Pons (tissue), 1 donor: ENCODE data around the gene FCHO2.
"Not testable (repeated sequence)": the region's sequence is repeated elsewhere in the genome, so short reads cannot be mapped to it uniquely, and the experiment has no call there.

Experiments used
- DNase-seq: peaks from one replicate; pipeline ENCODE4 v3.0.0-alpha.2; 2016; ENCODE audit warnings: low spot score

The FCHO2 gene

GRCh38 chr5:72955143-72955767, 586 bp upstream of the FCHO2 start:
- no peak for DNase-seq

- peak; percentile 55 for DNase-seq
These were observed 691 bp downstream of the FCHO2 start for GRCh38 chr5:72956324-72957140.

GRCh38 chr5:72957337-72957736, 1.5 kb downstream of the FCHO2 start:
- DNase-seq, result no peak

GRCh38 chr5:72959257-72959656, 3.4 kb downstream of the FCHO2 start:
- no peak for DNase-seq

GRCh38 chr5:72974481-72974880, 18.6 kb downstream of the FCHO2 start:
- not testable (repeated sequence) for DNase-seq

GRCh38 chr5:72976810-72977209, 21.0 kb downstream of the FCHO2 start:
- not testable (repeated sequence) for DNase-seq

GRCh38 chr5:72985719-72986118, 29.9 kb downstream of the FCHO2 start:
- DNase-seq, result no peak

- no peak for DNase-seq
These were observed 32.9 kb downstream of the FCHO2 start for GRCh38 chr5:72988769-72989168.

GRCh38 chr5:72991394-72991793, 35.6 kb downstream of the FCHO2 start:
- no peak for DNase-seq

- no peak for DNase-seq
These were observed 38.7 kb downstream of the FCHO2 start for GRCh38 chr5:72994578-72994977.

GRCh38 chr5:72996632-72997031, 40.8 kb downstream of the FCHO2 start:
- no peak for DNase-seq

- DNase-seq, result no peak
These were observed 44.1 kb downstream of the FCHO2 start for GRCh38 chr5:72999916-73000315.

- DNase-seq, result no peak
These were observed 50.0 kb downstream of the FCHO2 start for GRCh38 chr5:73005886-73006285.

GRCh38 chr5:73007051-73007450, 51.2 kb downstream of the FCHO2 start:
- no peak for DNase-seq

GRCh38 chr5:73008831-73009230, 53.0 kb downstream of the FCHO2 start:
- no peak for DNase-seq

- DNase-seq, result not testable (repeated sequence)
These were observed 55.8 kb downstream of the FCHO2 start for GRCh38 chr5:73011612-73012011.

GRCh38 chr5:73018892-73019291, 63.1 kb downstream of the FCHO2 start:
- DNase-seq, result no peak

GRCh38 chr5:73019766-73020165, 63.9 kb downstream of the FCHO2 start:
- no peak for DNase-seq

GRCh38 chr5:73022471-73023169, 66.8 kb downstream of the FCHO2 start:
- DNase-seq, result no peak

GRCh38 chr5:73024946-73025544, 69.2 kb downstream of the FCHO2 start:
- not testable (repeated sequence) for DNase-seq

GRCh38 chr5:73027361-73027760, 71.5 kb downstream of the FCHO2 start:
- DNase-seq, result no peak

GRCh38 chr5:73027816-73028215, 72.0 kb downstream of the FCHO2 start:
- DNase-seq, result no peak
